HCT116 (cell line): ENCODE data around the gene ITPKB. TPM values are rescaled to one million over a fixed set of nuclear protein-coding genes. Genes with fewer than 3 reads are reported as not detected.

Experiments used
- ATAC-seq: fragments of 200-7000 bp; cut with Tn5 transposase; 2 replicates; pipeline ENCODE4 v1.9.1; 2020; ENCODE audit warnings: mild to moderate bottlenecking, moderate library complexity
- BruUV-seq: library from RNA; stranded (reverse); fragments of 400-500 nt; replicated peaks from 2 replicates; lab custom pipeline; 2021; lab: Mats Ljungman, UMichigan
- CTCF ChIA-PET: fragments of 300-600 bp; sonication (Branson Sonifier 250); formaldehyde crosslinking; loops from one replicate; lab custom pipeline; 2021; ENCODE audit warnings: antibody characterized with exemption; lab: Charles Lee
- POLR2A ChIA-PET: fragments of 300-600, 350-600 bp; sonication (Branson Sonifier 250); formaldehyde crosslinking; loops from one replicate; lab custom pipeline; 2021; ENCODE audit warnings: antibody characterized with exemption; lab: Charles Lee
- RAD21 ChIA-PET, 2 experiments: fragments of 300-600 bp; sonication (Branson Sonifier 250); formaldehyde crosslinking; loops; one replicate each; lab custom pipeline; 2023; ENCODE audit warnings: low total read pairs in 2 of 2; ENCODE audit not compliant: uncharacterized antibody in 2 of 2, unreplicated experiment in 2 of 2, low non-redundant PET in 1 of 2; lab: Charles Lee
- DNase-seq: peaks from one replicate; pipeline ENCODE4 v3.0.0-alpha.2; 2010; ENCODE audit warnings: low read depth, low spot score
- H2AFZ ChIP-seq: fragments of 200-600 bp; shearing (Covaris generic), sonication (generic); 2 replicates; pipeline ENCODE4 v1.6.1; 2017; ENCODE audit warnings: low read depth, mixed run types, mixed read lengths, antibody characterized with exemption, low read length; ENCODE audit not compliant: poor library complexity, severe bottlenecking
- H3K27ac ChIP-seq: 2 replicates; pipeline ENCODE4 v1.5.1; 2012; ENCODE audit warnings: low read depth, low read length
- H3K27me3 ChIP-seq: fragments of 200-600 bp; sonication (generic); 2 replicates; pipeline ENCODE4 v1.6.1; 2016; ENCODE audit warnings: mixed run types, low read length, mixed read lengths; ENCODE audit not compliant: insufficient read depth
- H3K36me3 ChIP-seq, 2 experiments: fragments of 200-500 bp in 1 of 2; fragments of 200-600 bp in 1 of 2; sonication (Bioruptor generic) in 1 of 2; sonication (generic) in 1 of 2; 2 replicates each; pipeline versions ENCODE4 v1.5.1 to v1.6.1; 2014 to 2016; ENCODE audit warnings: low read length in 2 of 2, inconsistent platforms in 1 of 2, mixed read lengths in 1 of 2, mixed run types in 1 of 2; ENCODE audit not compliant: insufficient read depth in 2 of 2, control insufficient read depth in 1 of 2
- H3K4me1 ChIP-seq, 2 experiments: fragments of 200-600 bp in 1 of 2; sonication (generic) in 1 of 2; 2 replicates each; pipeline versions ENCODE4 v1.5.1 to v1.6.1; 2012 to 2017; ENCODE audit warnings: low read length in 2 of 2, inconsistent platforms in 1 of 2, mild to moderate bottlenecking in 1 of 2, mixed read lengths in 1 of 2, mixed run types in 1 of 2, moderate library complexity in 1 of 2; ENCODE audit not compliant: insufficient read depth in 2 of 2, control insufficient read depth in 1 of 2
- H3K4me2 ChIP-seq: fragments of 200-600 bp; sonication (generic); 2 replicates; pipeline ENCODE4 v1.6.1; 2017; ENCODE audit warnings: mixed run types, low read length, mixed read lengths
- H3K4me3 ChIP-seq, 2 experiments: fragments of 200-600 bp in 1 of 2; sonication (generic) in 1 of 2; replicated peaks in 1 of 2; 2 replicates each; pipeline ENCODE4 v1.5.1; 2011 to 2016; ENCODE audit warnings: low read length in 2 of 2, control low read depth in 1 of 2, low read depth in 1 of 2, mild to moderate bottlenecking in 1 of 2, mixed read lengths in 1 of 2, mixed run types in 1 of 2
- H3K79me2 ChIP-seq: fragments of 200-600 bp; sonication (generic); 2 replicates; pipeline ENCODE4 v1.6.1; 2017; ENCODE audit warnings: mild to moderate bottlenecking, mixed run types, low read length, moderate library complexity, mixed read lengths; ENCODE audit not compliant: insufficient read depth
- H3K9ac ChIP-seq: fragments of 200-600 bp; sonication (generic); 2 replicates; pipeline ENCODE4 v1.6.1; 2016; ENCODE audit warnings: low read length, mixed read lengths
- H3K9me2 ChIP-seq: fragments of 200-600 bp; sonication (generic), shearing (Covaris generic); 2 replicates; pipeline ENCODE4 v1.6.1; 2017; ENCODE audit warnings: mixed run types, mild to moderate bottlenecking, moderate library complexity; ENCODE audit not compliant: insufficient read depth
- H3K9me3 ChIP-seq, 2 experiments: fragments of 200-500 bp in 1 of 2; fragments of 200-600 bp in 1 of 2; sonication (Bioruptor generic) in 1 of 2; sonication (generic) in 1 of 2; 2 replicates each; pipeline ENCODE4 v1.6.1; 2014 to 2017; ENCODE audit warnings: low read length in 2 of 2, mixed read lengths in 2 of 2, inconsistent platforms in 1 of 2, low read depth in 1 of 2, mild to moderate bottlenecking in 1 of 2, mixed run types in 1 of 2, moderate library complexity in 1 of 2; ENCODE audit not compliant: control insufficient read depth in 1 of 2, insufficient read depth in 1 of 2
- H4K20me1 ChIP-seq: fragments of 200-600 bp; sonication (generic), shearing (Covaris generic); 2 replicates; pipeline ENCODE4 v1.6.1; 2017; ENCODE audit warnings: mixed run types, mild to moderate bottlenecking, moderate library complexity; ENCODE audit not compliant: insufficient read depth
- ATF3 ChIP-seq: IDR thresholded peaks from 2 replicates; pipeline ENCODE4 v1.6.1; 2012
- CTCF ChIP-seq, 3 experiments: fragments of 200-600 bp in 1 of 3; sonication (generic) in 1 of 3; IDR thresholded peaks in 2 of 3; conservative IDR thresholded peaks in 1 of 3; 2 replicates each; pipeline ENCODE4 v1.5.1; 2012 to 2017; ENCODE audit warnings: low read depth in 2 of 3, low read length in 2 of 3, antibody characterized with exemption in 1 of 3, borderline replicate concordance in 1 of 3, control low read depth in 1 of 3, mild to moderate bottlenecking in 1 of 3, mixed read lengths in 1 of 3, mixed run types in 1 of 3, moderate library complexity in 1 of 3; ENCODE audit not compliant: insufficient read depth in 1 of 3
- EGR1 ChIP-seq: IDR thresholded peaks from 2 replicates; pipeline ENCODE4 v1.6.1; 2012; ENCODE audit warnings: low read depth
- EZH2 ChIP-seq: fragments of 200-600 bp; sonication (generic); IDR thresholded peaks from 2 replicates; pipeline ENCODE4 v1.6.1; 2017; ENCODE audit warnings: antibody characterized with exemption, mixed run types
- EZH2phosphoT487 ChIP-seq: fragments of 200-600 bp; IDR thresholded peaks from 2 replicates; pipeline ENCODE4 v1.6.1; 2018; ENCODE audit warnings: antibody characterized with exemption, borderline replicate concordance
- FOSL1 ChIP-seq: IDR thresholded peaks from 2 replicates; pipeline ENCODE4 v1.6.1; 2012; ENCODE audit warnings: low read depth
- JUND ChIP-seq: IDR thresholded peaks from 2 replicates; pipeline ENCODE4 v1.6.1; 2012
- MAX ChIP-seq: IDR thresholded peaks from 2 replicates; pipeline ENCODE4 v1.6.1; 2012
- POLR2A ChIP-seq: IDR thresholded peaks from 2 replicates; pipeline ENCODE4 v1.7.0; 2011; ENCODE audit warnings: borderline replicate concordance; ENCODE audit not compliant: insufficient read depth, insufficient read length; ENCODE audit errors: extremely low read depth
- POLR2AphosphoS5 ChIP-seq: IDR thresholded peaks from 2 replicates; pipeline ENCODE4 v1.6.1; 2011; ENCODE audit warnings: mild to moderate bottlenecking, low read depth, low read length, moderate library complexity
- SP1 ChIP-seq: IDR thresholded peaks from 2 replicates; pipeline ENCODE4 v1.6.1; 2012; ENCODE audit warnings: low read depth
- TCF7L2 ChIP-seq: IDR thresholded peaks from 2 replicates; pipeline ENCODE4 v1.7.0; 2011; ENCODE audit warnings: borderline replicate concordance, inconsistent platforms; ENCODE audit not compliant: insufficient read depth, insufficient read length; ENCODE audit errors: extremely low read depth
- ZBTB33 ChIP-seq: IDR thresholded peaks from 2 replicates; pipeline ENCODE4 v1.6.1; 2011; ENCODE audit warnings: mild to moderate bottlenecking, low read length, moderate library complexity; ENCODE audit not compliant: insufficient replicate concordance; ENCODE audit errors: extremely low read depth
- ZNF274 ChIP-seq: fragments of 200-500 bp; sonication (Bioruptor generic); IDR thresholded peaks from 2 replicates; pipeline ENCODE4 v1.6.1; 2014; ENCODE audit warnings: mild to moderate bottlenecking, low read depth, low read length, inconsistent platforms
- intact Hi-C: fragments of 100-400 bp; cut with micrococcal nuclease; formaldehyde crosslinking; loops from 2 replicates; pipeline ENCODE4 v1.10.0; 2022
- total RNA-seq: library from RNA; stranded (reverse); gene quantifications from one replicate; pipeline ENCODE4 v1.2.1, GENCODE V29; 2021; ENCODE audit not compliant: unreplicated experiment

Gene ITPKB
- total RNA-seq, 1 experiment from 2014 or later: 4.4 TPM

- POLR2A ChIA-PET: no interaction called here
- H3K4me1 ChIP-seq: peaks cover 21 to 38% of the 10 kb centered on the region in 2 experiments
- no peaks in the 10 kb centered on the region for H3K9me2 ChIP-seq
- H3K79me2 ChIP-seq: no peaks in the 10 kb centered on the region
- BruUV-seq: no TSS peak
- ATAC-seq: no peak
- H3K4me2 ChIP-seq: no peak overlapping the region
- H3K27me3 ChIP-seq: no peaks in the 10 kb centered on the region
- no peak overlapping the region for H2AFZ ChIP-seq
- no peak for TF ChIP-seq EZH2phosphoT487
- TF ChIP-seq ZBTB33: no peak
- no peak for TF ChIP-seq TCF7L2
- no peak for TF ChIP-seq JUND
- no peak for TF ChIP-seq EZH2
- no peak for TF ChIP-seq POLR2AphosphoS5
- TF ChIP-seq CTCF (IDR thresholded peaks at IDR 0.05 in 2 of 3, conservative IDR thresholded peaks at IDR 0.05 in 1 of 3; ENCODE audit: borderline replicate concordance in 1 of 3, insufficient read depth in 1 of 3, low read depth in 2 of 3, low read length in 2 of 3): no peak
- no peak for TF ChIP-seq ZNF274
- no peak for TF ChIP-seq EGR1
- TF ChIP-seq ATF3: no peak
- TF ChIP-seq FOSL1: no peak
- no peak for TF ChIP-seq POLR2A
- TF ChIP-seq SP1: no peak
- TF ChIP-seq MAX: no peak
- no peaks in the 10 kb centered on the region for H3K9me3 ChIP-seq
- H3K4me3 ChIP-seq: no peak overlapping the region
- intact Hi-C loops: no loop called here
- H3K27ac ChIP-seq: no peak overlapping the region
- CTCF ChIA-PET: no interaction called here
- no peak for DNase-seq
- H3K36me3 ChIP-seq: no peaks in the 10 kb centered on the region
- H3K9ac ChIP-seq: no peak overlapping the region
- RAD21 ChIA-PET: no interaction called here
- no peaks in the 10 kb centered on the region for H4K20me1 ChIP-seq
These were observed 92.8 kb downstream of the ITPKB start for GRCh38 chr1:226646026-226646869.
